Trophoblast cell (in vitro differentiated cells and primary cell): Measurements from ENCODE around the gene TBC1D22A.
A peak's percentile ranks its signal among the peaks of the same experiment; 100 is the strongest.

Experiments used
- DNase-seq, 2 donors: peaks; one replicate each; pipeline ENCODE4 v3.0.0-alpha.2; 2016
- H2AFZ ChIP-seq: 2 replicates; pipeline ENCODE4 v1.6.1; 2013; ENCODE audit warnings: low read length, moderate library complexity, mild to moderate bottlenecking; ENCODE audit not compliant: insufficient read depth, poor library complexity
- H2AK5ac ChIP-seq: 2 replicates; pipeline ENCODE4 v1.6.1; 2013; ENCODE audit warnings: mild to moderate bottlenecking, low read length
- H2BK120ac ChIP-seq: 2 replicates; pipeline ENCODE4 v1.6.1; 2013; ENCODE audit warnings: low read length, mild to moderate bottlenecking, moderate library complexity; ENCODE audit not compliant: insufficient read depth, poor library complexity
- H2BK12ac ChIP-seq: 2 replicates; pipeline ENCODE4 v1.6.1; 2013; ENCODE audit warnings: mild to moderate bottlenecking, low read length, moderate library complexity
- H2BK5ac ChIP-seq: 2 replicates; pipeline ENCODE4 v1.6.1; 2013; ENCODE audit warnings: low read length, low read depth, moderate library complexity, mild to moderate bottlenecking; ENCODE audit not compliant: poor library complexity
- H3K14ac ChIP-seq: 2 replicates; pipeline ENCODE4 v1.6.1; 2013; ENCODE audit warnings: mild to moderate bottlenecking, low read length
- H3K18ac ChIP-seq: 2 replicates; pipeline ENCODE4 v1.6.1; 2013; ENCODE audit warnings: mild to moderate bottlenecking, low read length
- H3K23ac ChIP-seq: 2 replicates; pipeline ENCODE4 v1.6.1; 2013; ENCODE audit warnings: low read length
- H3K27ac ChIP-seq: 2 replicates; pipeline ENCODE4 v1.5.1; 2013; ENCODE audit warnings: low read depth, mild to moderate bottlenecking, inconsistent platforms, low read length, moderate library complexity
- H3K27me3 ChIP-seq: 2 replicates; pipeline ENCODE4 v1.6.1; 2013; ENCODE audit warnings: inconsistent platforms, mild to moderate bottlenecking, low read length, moderate library complexity; ENCODE audit not compliant: insufficient read depth
- H3K36me3 ChIP-seq, 2 experiments: 1 replicate in 1 of 2; 2 replicates in 1 of 2; pipeline ENCODE4 v1.6.1; 2013; ENCODE audit warnings: low read length in 2 of 2, mild to moderate bottlenecking in 2 of 2, moderate library complexity in 1 of 2; ENCODE audit not compliant: insufficient read depth in 2 of 2, control insufficient read depth in 1 of 2
- H3K4ac ChIP-seq: 2 replicates; pipeline ENCODE4 v1.6.1; 2013; ENCODE audit warnings: low read depth, mild to moderate bottlenecking, low read length, moderate library complexity
- H3K4me1 ChIP-seq, 2 experiments: 1 replicate in 1 of 2; 2 replicates in 1 of 2; pipeline ENCODE4 v1.6.1; 2013; ENCODE audit warnings: low read length in 2 of 2, mild to moderate bottlenecking in 2 of 2, moderate library complexity in 1 of 2; ENCODE audit not compliant: insufficient read depth in 2 of 2, control insufficient read depth in 1 of 2
- H3K4me2 ChIP-seq: 2 replicates; pipeline ENCODE4 v1.6.1; 2013; ENCODE audit warnings: inconsistent platforms, mild to moderate bottlenecking, low read length, moderate library complexity
- H3K4me3 ChIP-seq: 2 replicates; pipeline ENCODE4 v1.5.1; 2013; ENCODE audit warnings: mild to moderate bottlenecking, low read depth, low read length, inconsistent platforms
- H3K79me1 ChIP-seq: one replicate; pipeline ENCODE4 v1.6.1; 2013; ENCODE audit warnings: low read length
- H3K79me2 ChIP-seq: 2 replicates; pipeline ENCODE4 v1.6.1; 2013; ENCODE audit warnings: low read length, mild to moderate bottlenecking; ENCODE audit not compliant: control insufficient read depth, insufficient read depth, poor library complexity
- H3K9ac ChIP-seq: 2 replicates; pipeline ENCODE4 v1.6.1; 2013; ENCODE audit warnings: mild to moderate bottlenecking, low read length
- H3K9me3 ChIP-seq: 2 replicates; pipeline ENCODE4 v1.6.1; 2013; ENCODE audit warnings: low read depth, mild to moderate bottlenecking, control low read depth, inconsistent platforms, low read length; ENCODE audit not compliant: insufficient read depth
- H4K12ac ChIP-seq: 2 replicates; pipeline ENCODE4 v1.6.1; 2013; ENCODE audit warnings: low read depth, mild to moderate bottlenecking, low read length, moderate library complexity
- H4K8ac ChIP-seq: 2 replicates; pipeline ENCODE4 v1.6.1; 2013; ENCODE audit warnings: low read depth, mild to moderate bottlenecking, low read length, moderate library complexity
- H4K91ac ChIP-seq: one replicate; pipeline ENCODE4 v1.6.1; 2013; ENCODE audit warnings: low read depth, mild to moderate bottlenecking, low read length, moderate library complexity
- WGBS: extraction: QIAGEN DNeasy Blood & Tissue Kit; methylation state at CpG from one replicate; pipeline ENCODE4 v1.1.7; 2013; ENCODE audit warnings: missing lambda C conversion rate; ENCODE audit not compliant: insufficient read length, insufficient coverage; ENCODE audit errors: extremely low coverage; 5-methylcytosine and 5-hydroxymethylcytosine counted together

The TBC1D22A gene

DNA sequence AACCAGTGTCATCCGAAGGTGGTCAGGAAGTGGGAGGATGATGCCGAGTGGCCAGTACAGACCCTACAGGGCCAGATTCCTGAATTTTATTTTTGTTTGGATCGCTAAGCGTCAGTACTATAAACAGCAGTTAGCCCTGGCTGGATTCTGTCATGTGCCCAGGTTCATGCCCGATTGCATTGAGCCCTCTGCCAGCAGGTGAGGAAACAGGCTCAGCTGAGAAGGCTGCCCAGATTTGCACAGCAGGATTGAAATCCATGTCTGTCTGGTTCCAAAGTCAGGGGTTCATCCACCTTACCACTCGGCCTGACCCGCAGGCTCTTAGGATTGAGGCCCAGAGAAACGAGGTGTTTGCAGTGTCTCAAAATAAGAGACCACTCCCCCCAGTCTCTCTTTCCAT, 9.1 kb upstream of the TBC1D22A start:
- Histone ChIP-seq H2BK120ac (no peak overlapping the region), H2BK12ac (no peak overlapping the region), H3K9me3 (peaks cover 17% of the 10 kb centered on the region), H3K4ac (no peak overlapping the region), H3K9ac (no peak overlapping the region), H3K4me1 (peaks cover 23 to 29% of the 10 kb centered on the region in 2 experiments), H3K27me3 (no peaks in the 10 kb centered on the region), H3K18ac (no peak overlapping the region), H2AFZ (no peak overlapping the region), H3K36me3 (no peaks in the 10 kb centered on the region), H3K4me2 (no peak overlapping the region), H3K14ac (no peak overlapping the region), H3K79me2 (no peaks in the 10 kb centered on the region), H2AK5ac (no peak overlapping the region), H2BK5ac (no peak overlapping the region), H4K91ac (peak overlapping the region; percentile 72), H3K27ac (peak overlapping the region; percentile 50), H3K23ac (no peak overlapping the region), H3K79me1 (peaks cover 10% of the 10 kb centered on the region), H3K4me3 (no peak overlapping the region), H4K12ac (no peak overlapping the region), H4K8ac (no peak overlapping the region)
- DNase-seq: no peak
- WGBS: no CpG with 5 or more reads among the region's 8 CpGs

DNA sequence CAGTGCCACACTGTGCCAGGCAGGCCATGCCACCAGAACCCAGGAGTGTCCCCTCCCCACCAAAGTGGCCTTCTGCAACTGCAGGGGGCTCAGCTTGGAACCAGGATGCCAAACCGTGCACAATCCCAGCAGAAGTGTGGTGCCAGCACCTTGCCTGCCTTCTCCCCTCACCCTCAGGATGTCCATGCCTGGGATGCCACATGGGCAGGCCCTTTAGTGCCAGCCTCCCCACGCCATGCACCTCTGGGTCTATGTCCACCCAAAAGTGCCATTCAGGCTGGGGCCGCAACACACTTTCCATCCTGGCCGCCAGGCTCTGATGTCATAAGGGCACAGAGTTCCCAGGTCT, 8.7 kb upstream of the TBC1D22A start:
- Histone ChIP-seq H2AFZ (no peak overlapping the region), H3K9ac (no peak overlapping the region), H4K91ac (peak overlapping the region; percentile 72), H3K79me1 (peaks cover 7% of the 10 kb centered on the region), H3K9me3 (peaks cover 17% of the 10 kb centered on the region), H3K27me3 (no peaks in the 10 kb centered on the region), H2BK120ac (no peak overlapping the region), H3K4ac (no peak overlapping the region), H3K79me2 (no peaks in the 10 kb centered on the region), H4K12ac (no peak overlapping the region), H3K14ac (peak overlapping the region; percentile 6), H3K18ac (no peak overlapping the region), H3K36me3 (no peaks in the 10 kb centered on the region), H3K4me1 (peaks cover 20 to 31% of the 10 kb centered on the region in 2 experiments), H2AK5ac (peak overlapping the region; percentile 8), H2BK12ac (peak overlapping the region; percentile 1), H4K8ac (no peak overlapping the region), H3K4me2 (no peak overlapping the region), H2BK5ac (no peak overlapping the region), H3K27ac (peak overlapping the region; percentile 50), H3K23ac (no peak overlapping the region), H3K4me3 (no peak overlapping the region)
- no peak for DNase-seq
- WGBS: no CpG with 5 or more reads among the region's 4 CpGs

DNA sequence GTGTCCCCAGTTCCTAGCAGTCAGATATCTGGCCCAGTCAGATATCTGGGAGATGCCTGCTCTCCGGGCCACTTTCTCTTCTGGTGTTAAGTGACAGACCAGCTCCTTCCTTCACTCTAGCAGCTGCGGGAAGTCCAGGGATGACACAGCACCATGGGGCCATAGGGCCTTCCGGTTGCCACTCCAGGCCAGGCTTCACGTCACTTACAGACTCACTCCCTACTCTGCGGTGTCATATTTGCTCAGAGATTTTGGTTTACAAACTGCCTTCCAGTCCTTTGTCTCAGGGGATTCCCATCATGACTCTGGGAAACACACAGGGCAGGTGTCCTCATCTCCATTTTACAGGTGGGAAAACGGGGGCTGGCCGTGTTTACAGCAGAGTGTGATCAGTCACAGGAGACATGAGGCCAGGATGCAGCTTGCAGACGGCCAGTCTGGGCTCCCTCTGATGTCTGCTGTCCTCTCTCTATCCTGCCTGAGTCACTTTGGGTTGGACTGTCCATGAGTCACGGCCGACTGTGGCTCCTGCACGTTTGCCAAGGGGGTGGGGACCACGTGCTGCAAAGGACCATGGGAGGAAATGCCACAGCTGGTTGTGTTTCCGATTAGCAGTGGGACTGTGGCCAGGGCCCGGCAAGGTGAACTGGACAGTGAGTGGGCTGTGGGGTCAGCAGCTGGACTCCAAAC, 8.2 kb upstream of the TBC1D22A start:
- Histone ChIP-seq H3K4me1 (peaks cover 15 to 28% of the 10 kb centered on the region in 2 experiments), H3K18ac (no peak overlapping the region), H2BK5ac (no peak overlapping the region), H3K4me2 (no peak overlapping the region), H3K9me3 (peaks cover 17% of the 10 kb centered on the region), H3K27ac (peak overlapping the region; percentile 50), H2BK120ac (no peak overlapping the region), H2BK12ac (no peak overlapping the region), H2AFZ (no peak overlapping the region), H4K91ac (peak overlapping the region; percentile 72), H2AK5ac (no peak overlapping the region), H3K27me3 (no peaks in the 10 kb centered on the region), H3K14ac (no peak overlapping the region), H4K8ac (no peak overlapping the region), H3K36me3 (no peaks in the 10 kb centered on the region), H3K9ac (no peak overlapping the region), H3K79me1 (peaks cover 4% of the 10 kb centered on the region), H3K79me2 (no peaks in the 10 kb centered on the region), H3K4me3 (no peak overlapping the region), H3K4ac (no peak overlapping the region), H4K12ac (no peak overlapping the region), H3K23ac (no peak overlapping the region)
- peak; percentile 80 to 84 for DNase-seq
- no CpG with 5 or more reads among the region's 14 CpGs for WGBS

DNA sequence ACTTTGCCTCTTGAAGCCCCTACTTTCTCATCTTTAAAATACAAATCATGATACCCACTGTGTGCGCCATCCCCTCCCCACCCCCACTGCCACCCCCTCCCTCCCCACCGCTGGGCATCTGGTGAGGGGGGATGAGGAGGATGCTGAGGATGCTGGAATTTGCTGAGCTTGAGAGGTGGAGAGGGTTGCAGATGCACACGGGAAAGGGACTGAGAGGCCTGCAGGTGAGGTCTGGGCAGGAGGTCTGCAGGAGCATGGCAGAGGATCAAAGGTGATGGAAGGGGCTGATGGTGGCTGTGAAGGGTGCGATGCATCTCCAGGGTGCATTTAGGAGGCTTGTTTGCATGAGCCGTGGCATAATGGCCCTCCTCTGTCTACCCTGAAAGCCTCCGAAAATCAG, 7.6 kb upstream of the TBC1D22A start:
- H3K14ac ChIP-seq: no peak overlapping the region
- WGBS: no CpG with 5 or more reads among the region's 6 CpGs

More for the DNA sequence above, 7.6 kb upstream of the TBC1D22A start:
- no peak overlapping the region for H3K4me3 ChIP-seq
- no peak overlapping the region for H2BK12ac ChIP-seq
- peaks cover 9 to 22% of the 10 kb centered on the region in 2 experiments for H3K4me1 ChIP-seq
- no peaks in the 10 kb centered on the region for H3K27me3 ChIP-seq
- H3K4me2 ChIP-seq: no peak overlapping the region
- no peak overlapping the region for H2BK5ac ChIP-seq
- no peak overlapping the region for H2BK120ac ChIP-seq
- peaks cover 3% of the 10 kb centered on the region for H3K79me1 ChIP-seq
- no peak for DNase-seq
- no peak overlapping the region for H3K27ac ChIP-seq
- H2AFZ ChIP-seq: no peak overlapping the region
- no peak overlapping the region for H3K4ac ChIP-seq
- H4K8ac ChIP-seq: no peak overlapping the region
- no peak overlapping the region for H3K23ac ChIP-seq
- H3K18ac ChIP-seq: no peak overlapping the region
- H2AK5ac ChIP-seq: no peak overlapping the region
- H3K9ac ChIP-seq: no peak overlapping the region
- no peak overlapping the region for H4K12ac ChIP-seq
- peaks cover 17% of the 10 kb centered on the region for H3K9me3 ChIP-seq
- no peaks in the 10 kb centered on the region for H3K36me3 ChIP-seq
- no peaks in the 10 kb centered on the region for H3K79me2 ChIP-seq
- H4K91ac ChIP-seq: no peak overlapping the region
